HUES6 (cell line): ENCODE data around the gene ACO2.
A peak's percentile ranks its signal among the peaks of the same experiment; 100 is the strongest.

Experiments used
- H3K27ac ChIP-seq: 2 replicates; pipeline ENCODE4 v1.7.0; 2013; ENCODE audit warnings: low read depth, mild to moderate bottlenecking, low read length, inconsistent platforms
- H3K27me3 ChIP-seq: 2 replicates; pipeline ENCODE4 v1.6.1; 2013; ENCODE audit warnings: low read length; ENCODE audit not compliant: control insufficient read depth, insufficient read depth
- H3K36me3 ChIP-seq: 2 replicates; pipeline ENCODE4 v1.6.1; 2013; ENCODE audit warnings: low read length; ENCODE audit not compliant: control insufficient read depth, insufficient read depth
- H3K4me1 ChIP-seq: 2 replicates; pipeline ENCODE4 v1.6.1; 2013; ENCODE audit warnings: low read length; ENCODE audit not compliant: control insufficient read depth, insufficient read depth
- H3K4me3 ChIP-seq: 2 replicates; pipeline ENCODE4 v1.5.1; 2013; ENCODE audit warnings: low read depth, low read length
- H3K9ac ChIP-seq: one replicate; pipeline ENCODE4 v1.6.1; 2013; ENCODE audit warnings: mild to moderate bottlenecking, low read length
- H3K9me3 ChIP-seq: 2 replicates; pipeline ENCODE4 v1.6.1; 2013; ENCODE audit warnings: low read depth, low read length; ENCODE audit not compliant: control insufficient read depth, insufficient read depth

Gene ACO2

GRCh38 chr22:41481131-41481830, 12.4 kb downstream of the ACO2 start:
- H3K4me3 ChIP-seq: no peak overlapping the region
- H3K9me3 ChIP-seq: no peaks in the 10 kb centered on the region
- peaks cover 38% of the 10 kb centered on the region for H3K4me1 ChIP-seq
- no peak overlapping the region for H3K9ac ChIP-seq
- no peak overlapping the region for H3K27ac ChIP-seq
- no peaks in the 10 kb centered on the region for H3K27me3 ChIP-seq
- H3K36me3 ChIP-seq: no peaks in the 10 kb centered on the region

GRCh38 chr22:41481925-41482318, 13.0 kb downstream of the ACO2 start:
- H3K27ac ChIP-seq: no peak overlapping the region; the same call in 1 of the 2 replicates
- H3K4me3 ChIP-seq: peak overlapping the region; percentile 20; the same call in 1 of the 2 replicates
- no peaks in the 10 kb centered on the region for H3K36me3 ChIP-seq
- no peaks in the 10 kb centered on the region for H3K27me3 ChIP-seq
- peak overlapping the region; percentile 32 for H3K9ac ChIP-seq
- H3K9me3 ChIP-seq: no peaks in the 10 kb centered on the region
- peaks cover 39% of the 10 kb centered on the region for H3K4me1 ChIP-seq

GRCh38 chr22:41482319-41482935, 13.5 kb downstream of the ACO2 start:
- no peaks in the 10 kb centered on the region for H3K36me3 ChIP-seq
- peak overlapping the region; percentile 20; the same call in 1 of the 2 replicates for H3K4me3 ChIP-seq
- peak overlapping the region; percentile 32 for H3K9ac ChIP-seq
- no peaks in the 10 kb centered on the region for H3K9me3 ChIP-seq
- no peaks in the 10 kb centered on the region for H3K27me3 ChIP-seq
- H3K4me1 ChIP-seq: peaks cover 44% of the 10 kb centered on the region
- H3K27ac ChIP-seq: no peak overlapping the region; the same call in 1 of the 2 replicates

- no peaks in the 10 kb centered on the region for H3K27me3 ChIP-seq
Observed at GRCh38 chr22:41485033-41485432, 16.1 kb downstream of the ACO2 start.

GRCh38 chr22:41487037-41487935, 18.4 kb downstream of the ACO2 start:
- Histone ChIP-seq H3K9ac (no peak overlapping the region), H3K36me3 (no peaks in the 10 kb centered on the region), H3K4me1 (peaks cover 46% of the 10 kb centered on the region), H3K4me3 (no peak overlapping the region), H3K27me3 (no peaks in the 10 kb centered on the region), H3K27ac (no peak overlapping the region), H3K9me3 (no peaks in the 10 kb centered on the region)

More at GRCh38 chr22:41485033-41485432, 16.1 kb downstream of the ACO2 start:
- Histone ChIP-seq H3K4me3 (no peak overlapping the region), H3K4me1 (peaks cover 52% of the 10 kb centered on the region), H3K36me3 (no peaks in the 10 kb centered on the region), H3K27ac (no peak overlapping the region), H3K9ac (no peak overlapping the region), H3K9me3 (no peaks in the 10 kb centered on the region)

- no peaks in the 10 kb centered on the region for H3K27me3 ChIP-seq
- peaks cover 40% of the 10 kb centered on the region for H3K4me1 ChIP-seq
- no peak overlapping the region for H3K9ac ChIP-seq
- no peaks in the 10 kb centered on the region for H3K36me3 ChIP-seq
- H3K27ac ChIP-seq: no peak overlapping the region
- H3K9me3 ChIP-seq: no peaks in the 10 kb centered on the region
- H3K4me3 ChIP-seq: no peak overlapping the region
Observed at GRCh38 chr22:41488076-41488475, 19.2 kb downstream of the ACO2 start.

GRCh38 chr22:41488596-41489385, 19.9 kb downstream of the ACO2 start:
- Histone ChIP-seq H3K4me3 (no peak overlapping the region), H3K27ac (no peak overlapping the region), H3K27me3 (no peaks in the 10 kb centered on the region), H3K9ac (no peak overlapping the region), H3K36me3 (no peaks in the 10 kb centered on the region), H3K9me3 (no peaks in the 10 kb centered on the region), H3K4me1 (peaks cover 40% of the 10 kb centered on the region)

GRCh38 chr22:41491374-41492100, 22.6 kb downstream of the ACO2 start:
- no peaks in the 10 kb centered on the region for H3K27me3 ChIP-seq
- H3K27ac ChIP-seq: no peak overlapping the region

GRCh38 chr22:41498303-41498835, 29.5 kb downstream of the ACO2 start:
- no peaks in the 10 kb centered on the region for H3K4me1 ChIP-seq
- no peaks in the 10 kb centered on the region for H3K27me3 ChIP-seq
- H3K9me3 ChIP-seq: no peaks in the 10 kb centered on the region
- H3K27ac ChIP-seq: no peak overlapping the region
- H3K36me3 ChIP-seq: peaks cover 24% of the 10 kb centered on the region
- H3K4me3 ChIP-seq: no peak overlapping the region
- H3K9ac ChIP-seq: no peak overlapping the region

More at GRCh38 chr22:41491374-41492100, 22.6 kb downstream of the ACO2 start:
- Histone ChIP-seq H3K9me3 (no peaks in the 10 kb centered on the region), H3K36me3 (no peaks in the 10 kb centered on the region), H3K9ac (no peak overlapping the region), H3K4me1 (peaks cover 40% of the 10 kb centered on the region), H3K4me3 (no peak overlapping the region)
